ENCODE results near the gene NRG2. TPM values are rescaled to one million over a fixed set of nuclear protein-coding genes. Genes with fewer than 3 reads are reported as not detected.

The NRG2 gene
- total and polyA plus RNA-seq, 10 donors, result 0.83 to 7.7 (median 4.4) TPM

GRCh38 chr5:139842321-139842720, 200.8 kb downstream of the NRG2 start:
- Histone ChIP-seq H3K27me3 (replicated peaks in 1 of 7) (peaks cover 0 to 19% (median 0%) of the 10 kb centered on the region in 7 donors), H3K36me3 (no peaks in the 10 kb centered on the region), H3K27ac (no peak overlapping the region), H3K4me1 (peaks cover 0 to 18% (median 5%) of the 10 kb centered on the region in 6 donors), H3K4me3 (no peak overlapping the region), H3K9me3 (no peaks in the 10 kb centered on the region)
- DNase-seq, result peak; percentile 52
- TF ChIP-seq, protein P1, sequence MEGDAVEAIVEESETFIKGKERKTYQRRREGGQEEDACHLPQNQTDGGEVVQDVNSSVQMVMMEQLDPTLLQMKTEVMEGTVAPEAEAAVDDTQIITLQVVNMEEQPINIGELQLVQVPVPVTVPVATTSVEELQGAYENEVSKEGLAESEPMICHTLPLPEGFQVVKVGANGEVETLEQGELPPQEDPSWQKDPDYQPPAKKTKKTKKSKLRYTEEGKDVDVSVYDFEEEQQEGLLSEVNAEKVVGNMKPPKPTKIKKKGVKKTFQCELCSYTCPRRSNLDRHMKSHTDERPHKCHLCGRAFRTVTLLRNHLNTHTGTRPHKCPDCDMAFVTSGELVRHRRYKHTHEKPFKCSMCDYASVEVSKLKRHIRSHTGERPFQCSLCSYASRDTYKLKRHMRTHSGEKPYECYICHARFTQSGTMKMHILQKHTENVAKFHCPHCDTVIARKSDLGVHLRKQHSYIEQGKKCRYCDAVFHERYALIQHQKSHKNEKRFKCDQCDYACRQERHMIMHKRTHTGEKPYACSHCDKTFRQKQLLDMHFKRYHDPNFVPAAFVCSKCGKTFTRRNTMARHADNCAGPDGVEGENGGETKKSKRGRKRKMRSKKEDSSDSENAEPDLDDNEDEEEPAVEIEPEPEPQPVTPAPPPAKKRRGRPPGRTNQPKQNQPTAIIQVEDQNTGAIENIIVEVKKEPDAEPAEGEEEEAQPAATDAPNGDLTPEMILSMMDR (IDR thresholded peaks at IDR 0.05 in 8 of 11, conservative IDR thresholded peaks at IDR 0.05 in 3 of 11), result no peak
- TF ChIP-seq POLR2AphosphoS5 (IDR thresholded peaks at IDR 0.05) (no peak), POLR2A (IDR thresholded peaks at IDR 0.05) (no peak)
- intact Hi-C loops (cut with DNase I; ENCODE audit: low total_unique reads), result no loop called here
- WGBS, 5 donors, result 84 to 98% (median 88%) methylated on average over 7 of the region's 7 CpGs

- TF ChIP-seq, protein P1 (IDR thresholded peaks at IDR 0.05 in 8 of 11, conservative IDR thresholded peaks at IDR 0.05 in 3 of 11), result no peak
- TF ChIP-seq POLR2A (IDR thresholded peaks at IDR 0.05) (no peak), POLR2AphosphoS5 (IDR thresholded peaks at IDR 0.05) (no peak)
- Histone ChIP-seq H3K9me3 (no peaks in the 10 kb centered on the region), H3K27ac (no peak overlapping the region), H3K27me3 (replicated peaks in 1 of 7) (peaks cover 0 to 18% (median 0%) of the 10 kb centered on the region in 7 donors), H3K36me3 (no peaks in the 10 kb centered on the region), H3K4me1 (peaks cover 0 to 10% (median 0%) of the 10 kb centered on the region in 6 donors), H3K4me3 (no peak overlapping the region)
- no peak for DNase-seq
- WGBS, 5 donors, result 75 to 91% (median 78%) methylated on average over 4 of the region's 4 CpGs
- intact Hi-C loops (cut with DNase I; ENCODE audit: low total_unique reads), result no loop called here
Measured at GRCh38 chr5:139841549-139841948, 201.6 kb downstream of the NRG2 start.

- intact Hi-C loops (cut with DNase I; ENCODE audit: low total_unique reads), result no loop called here
- Histone ChIP-seq H3K4me1 (peaks cover 0 to 10% (median 0%) of the 10 kb centered on the region in 6 donors), H3K9me3 (no peaks in the 10 kb centered on the region), H3K27ac (no peak overlapping the region), H3K4me3 (no peak overlapping the region), H3K36me3 (no peaks in the 10 kb centered on the region), H3K27me3 (replicated peaks in 1 of 7) (peaks cover 0 to 27% (median 0%) of the 10 kb centered on the region in 7 donors)
- WGBS, 5 donors, result 85 to 98% (median 87%) methylated on average over 8 of the region's 8 CpGs
- peak; percentile 58 for DNase-seq
- no peak for TF ChIP-seq POLR2AphosphoS5 (IDR thresholded peaks at IDR 0.05)
- TF ChIP-seq, protein P1 (IDR thresholded peaks at IDR 0.05 in 8 of 11, conservative IDR thresholded peaks at IDR 0.05 in 3 of 11), result no peak
- no peak for TF ChIP-seq POLR2A (IDR thresholded peaks at IDR 0.05)
Measured at GRCh38 chr5:139839918-139840317, 203.2 kb downstream of the NRG2 start.

DNA sequence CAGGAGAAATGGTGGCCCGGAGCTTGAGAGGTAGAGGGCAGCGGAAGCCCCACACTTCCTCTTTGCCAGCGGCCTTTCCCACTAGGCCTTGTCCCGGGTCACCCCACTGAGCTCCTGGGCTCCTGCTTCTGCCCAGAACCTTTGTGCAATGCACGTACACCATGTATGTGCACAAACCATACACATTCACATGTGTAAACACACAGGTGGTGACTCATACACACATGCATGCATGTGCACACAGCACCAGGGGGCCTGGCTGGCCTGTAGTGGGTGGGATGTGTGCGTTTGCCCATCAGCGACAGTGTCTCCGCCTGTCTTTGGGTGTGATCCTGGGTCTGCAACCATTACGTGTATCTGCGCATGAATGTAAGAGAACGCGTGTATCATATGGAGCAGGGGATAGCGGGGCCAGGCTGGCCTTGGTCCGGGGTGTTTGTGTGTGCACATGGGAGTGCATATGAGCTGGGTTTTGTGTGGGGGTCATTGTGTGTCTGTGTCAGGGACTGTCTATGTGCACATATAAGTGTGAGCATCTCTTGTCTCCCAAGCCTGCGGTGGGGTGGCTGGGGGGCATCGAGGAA, 203.8 kb downstream of the NRG2 start:
- TF ChIP-seq, protein P1 (IDR thresholded peaks at IDR 0.05 in 8 of 11, conservative IDR thresholded peaks at IDR 0.05 in 3 of 11), result no peak
- TF ChIP-seq POLR2AphosphoS5 (IDR thresholded peaks at IDR 0.05) (no peak), POLR2A (IDR thresholded peaks at IDR 0.05) (no peak)
- Histone ChIP-seq H3K36me3 (no peaks in the 10 kb centered on the region), H3K27ac (no peak overlapping the region), H3K4me3 (no peak overlapping the region), H3K4me1 (peaks cover 0 to 5% (median 0%) of the 10 kb centered on the region in 6 donors), H3K27me3 (replicated peaks in 1 of 7) (peaks cover 0 to 24% (median 0%) of the 10 kb centered on the region in 7 donors), H3K9me3 (no peaks in the 10 kb centered on the region)
- 89 to 96% (median 92%) methylated on average over 16 of the region's 16 CpGs for WGBS, 5 donors
- DNase-seq, result peak; percentile 57
- intact Hi-C loops (cut with DNase I; ENCODE audit: low total_unique reads), result no loop called here
